ENCODE results near the gene FAM241B. TPM values are rescaled to one million over a fixed set of nuclear protein-coding genes. Genes with fewer than 3 reads are reported as not detected.

Gene FAM241B
- polyA plus RNA-seq, 1 donor = 0.39 TPM

GRCh38 chr10:69634759-69635425 lies 4.8 kb downstream of the FAM241B start:
- DNase-seq (ENCODE audit: low read depth) = no peak

- no peak for DNase-seq (ENCODE audit: low read depth)
Observed at GRCh38 chr10:69635428-69636272, 5.6 kb downstream of the FAM241B start.

GRCh38 chr10:69636273-69636575 lies 6.2 kb downstream of the FAM241B start:
- no peak for DNase-seq (ENCODE audit: low read depth)

- no peak for DNase-seq (ENCODE audit: low read depth)
Observed at GRCh38 chr10:69636626-69637605, 6.9 kb downstream of the FAM241B start.

- DNase-seq (ENCODE audit: low read depth) = no peak
Observed at GRCh38 chr10:69638642-69639041, 8.6 kb downstream of the FAM241B start.

- DNase-seq (ENCODE audit: low read depth) = peak; percentile 24
Observed at GRCh38 chr10:69639291-69640195, 9.5 kb downstream of the FAM241B start.

- DNase-seq (ENCODE audit: low read depth) = no peak
Observed at GRCh38 chr10:69640196-69640980, 10.3 kb downstream of the FAM241B start.

- DNase-seq (ENCODE audit: low read depth) = no peak
Observed at GRCh38 chr10:69641261-69641980, 11.4 kb downstream of the FAM241B start.

GRCh38 chr10:69642747-69643146 lies 12.7 kb downstream of the FAM241B start:
- no peak for DNase-seq (ENCODE audit: low read depth)

GRCh38 chr10:69643779-69644657 lies 14.0 kb downstream of the FAM241B start:
- no peak for DNase-seq (ENCODE audit: low read depth)

GRCh38 chr10:69644658-69645295 lies 14.7 kb downstream of the FAM241B start:
- no peak for DNase-seq (ENCODE audit: low read depth)

- DNase-seq (ENCODE audit: low read depth) = no peak
Observed at GRCh38 chr10:69645296-69646184, 15.5 kb downstream of the FAM241B start.

- no peak for DNase-seq (ENCODE audit: low read depth)
Observed at GRCh38 chr10:69646185-69647060, 16.4 kb downstream of the FAM241B start.

- DNase-seq (ENCODE audit: low read depth) = no peak
Observed at GRCh38 chr10:69647126-69647525, 17.1 kb downstream of the FAM241B start.

- DNase-seq (ENCODE audit: low read depth) = no peak
Observed at GRCh38 chr10:69647819-69648218, 17.8 kb downstream of the FAM241B start.

- no peak for DNase-seq (ENCODE audit: low read depth)
Observed at GRCh38 chr10:69648461-69648860, 18.4 kb downstream of the FAM241B start.
